CD14-positive monocyte (primary cell): ENCODE data around the gene WWC1. TPM values are rescaled to one million over a fixed set of nuclear protein-coding genes. Genes with fewer than 3 reads are reported as not detected.

Source experiments
- DNase-seq, 3 donors: peaks; one replicate each; pipeline ENCODE4 v3.0.0-alpha.2; 2011 to 2022
- H2AFZ ChIP-seq: 2 replicates; pipeline ENCODE4 v1.6.0; 2012; ENCODE audit warnings: mild to moderate bottlenecking, low read depth, low read length, inconsistent platforms; ENCODE audit not compliant: insufficient read depth, poor library complexity, severe bottlenecking
- H3K27ac ChIP-seq, 2 donors: 1 replicate in 1 of 2; 2 replicates in 1 of 2; pipeline ENCODE4 v1.5.1; 2012 to 2013; ENCODE audit warnings: low read length in 2 of 2, control low read depth in 1 of 2, inconsistent platforms in 1 of 2, low read depth in 1 of 2, mild to moderate bottlenecking in 1 of 2
- H3K27me3 ChIP-seq, 2 donors: one replicate each; pipeline versions ENCODE4 v1.6.0 to v1.6.1; 2011 to 2013; ENCODE audit warnings: low read length in 2 of 2; ENCODE audit not compliant: control insufficient read depth in 2 of 2, insufficient read depth in 2 of 2
- H3K36me3 ChIP-seq, 2 donors: replicated peaks in 1 of 2; 1 replicate in 1 of 2; 2 replicates in 1 of 2; pipeline versions ENCODE4 v1.5.1 to v1.6.1; 2012 to 2013; ENCODE audit warnings: low read length in 2 of 2, control low read depth in 1 of 2, inconsistent platforms in 1 of 2, mild to moderate bottlenecking in 1 of 2; ENCODE audit not compliant: insufficient read depth in 2 of 2, control insufficient read depth in 1 of 2
- H3K4me1 ChIP-seq, 2 donors: 1 replicate in 1 of 2; 2 replicates in 1 of 2; pipeline versions ENCODE4 v1.5.1 to v1.6.1; 2012 to 2013; ENCODE audit warnings: low read length in 2 of 2, control low read depth in 1 of 2, inconsistent platforms in 1 of 2, mild to moderate bottlenecking in 1 of 2, moderate library complexity in 1 of 2; ENCODE audit not compliant: insufficient read depth in 2 of 2, control insufficient read depth in 1 of 2
- H3K4me2 ChIP-seq: replicated peaks from 2 replicates; pipeline ENCODE3; 2012; ENCODE audit warnings: low read length, moderate library complexity, mild to moderate bottlenecking; ENCODE audit not compliant: poor library complexity, severe bottlenecking; ENCODE audit errors: extremely low read depth
- H3K4me3 ChIP-seq, 3 experiments: fragments of 200-600 bp in 1 of 3; sonication (generic) in 1 of 3; replicated peaks in 1 of 3; 1 replicate in 2 of 3; 2 replicates in 1 of 3; pipeline ENCODE4 v1.5.1; 2011 to 2013; ENCODE audit warnings: low read length in 3 of 3, mild to moderate bottlenecking in 3 of 3, control low read depth in 2 of 3, low read depth in 2 of 3, inconsistent platforms in 1 of 3, moderate library complexity in 1 of 3
- H3K79me2 ChIP-seq: 2 replicates; pipeline ENCODE4 v1.6.0; 2012; ENCODE audit warnings: mild to moderate bottlenecking, control low read depth, inconsistent platforms, low read length, moderate library complexity; ENCODE audit not compliant: insufficient read depth
- H3K9ac ChIP-seq: 2 replicates; pipeline ENCODE4 v1.6.0; 2017; ENCODE audit warnings: low read length, mild to moderate bottlenecking; ENCODE audit not compliant: insufficient read depth, poor library complexity, severe bottlenecking
- H3K9me3 ChIP-seq, 2 donors: replicated peaks in 1 of 2; 1 replicate in 1 of 2; 2 replicates in 1 of 2; pipeline versions ENCODE4 v1.5.1 to v1.6.1; 2012 to 2013; ENCODE audit warnings: low read length in 2 of 2, control low read depth in 1 of 2; ENCODE audit not compliant: control insufficient read depth in 1 of 2, insufficient read depth in 1 of 2
- H4K20me1 ChIP-seq: 2 replicates; pipeline ENCODE4 v1.6.0; 2012; ENCODE audit warnings: mild to moderate bottlenecking, low read length, control low read depth, moderate library complexity; ENCODE audit not compliant: insufficient read depth
- H3K27ac Mint-ChIP-seq, 7 donors: one replicate each; pipeline ENCODE4 v1.8.0; 2020; ENCODE audit warnings: mild to moderate bottlenecking in 7 of 7, mixed read lengths in 7 of 7, moderate library complexity in 6 of 7, inconsistent platforms in 2 of 7
- H3K27me3 Mint-ChIP-seq, 3 donors: one replicate each; pipeline ENCODE4 v1.8.0; 2021 to 2022; ENCODE audit warnings: low read depth in 3 of 3, mild to moderate bottlenecking in 3 of 3, mixed read lengths in 3 of 3, moderate library complexity in 3 of 3, inconsistent platforms in 1 of 3
- H3K36me3 Mint-ChIP-seq, 2 donors: one replicate each; pipeline ENCODE4 v1.8.0; 2020; ENCODE audit warnings: mixed read lengths in 2 of 2, inconsistent platforms in 1 of 2, mild to moderate bottlenecking in 1 of 2
- H3K4me1 Mint-ChIP-seq: one replicate; pipeline ENCODE4 v1.8.0; 2020; ENCODE audit warnings: mild to moderate bottlenecking, mixed read lengths
- H3K4me3 Mint-ChIP-seq, 2 donors: one replicate each; pipeline ENCODE4 v1.8.0; 2020; ENCODE audit warnings: mild to moderate bottlenecking in 2 of 2, mixed read lengths in 2 of 2, moderate library complexity in 1 of 2
- H3K9me3 Mint-ChIP-seq, 7 donors: one replicate each; pipeline ENCODE4 v1.8.0; 2020 to 2022; ENCODE audit warnings: mixed read lengths in 7 of 7, mild to moderate bottlenecking in 6 of 7, moderate library complexity in 6 of 7, inconsistent platforms in 2 of 7
- WGBS: methylation state at CpG from one replicate; pipeline ENCODE4 v1.1.5; 2013; ENCODE audit warnings: missing lambda C conversion rate; ENCODE audit not compliant: insufficient coverage; 5-methylcytosine and 5-hydroxymethylcytosine counted together
- intact Hi-C, 2 donors: fragments of 100-400 bp; cut with micrococcal nuclease; formaldehyde crosslinking; loops; one replicate each; pipeline versions ENCODE4 v1.15.0 to v1.15.1; 2023
- polyA plus RNA-seq, 3 donors: library from polyadenylated mRNA; depleted of rRNA in 1 of 3; unstranded in 2 of 3; stranded (reverse) in 1 of 3; fragments of 300-500 nt in 2 of 3; fragments of >200 nt in 1 of 3; fragmentation: Illumina TruSeq in 2 of 3; gene quantifications; 1 replicate in 2 of 3; 2 replicates in 1 of 3; pipeline ENCODE4 v1.2.3, GENCODE V29; 2012 to 2021
- TF ChIP-seq, protein P1 (sequence below): fragments of 200-600 bp; IDR thresholded peaks from one replicate; pipeline ENCODE4 v1.8.0; 2022; ENCODE audit warnings: antibody characterized with exemption, mild to moderate bottlenecking

The WWC1 gene
- polyA plus RNA-seq, 3 donors = not detected

DNA sequence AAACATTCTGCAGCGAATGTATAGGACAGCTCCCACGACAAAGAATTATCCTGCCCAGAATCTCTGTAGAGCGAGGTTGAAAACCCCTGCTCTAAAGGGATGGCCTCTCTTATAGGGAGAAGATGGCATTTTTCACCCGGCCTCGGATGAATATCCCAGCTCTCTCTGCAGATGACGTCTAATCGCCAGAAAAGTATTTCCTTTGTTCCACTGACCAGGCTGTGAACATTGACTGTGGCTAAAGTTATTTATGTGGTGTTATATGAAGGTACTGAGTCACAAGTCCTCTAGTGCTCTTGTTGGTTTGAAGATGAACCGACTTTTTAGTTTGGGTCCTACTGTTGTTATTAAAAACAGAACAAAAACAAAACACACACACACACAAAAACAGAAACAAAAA is 177.4 kb downstream of the WWC1 start:
- Histone ChIP-seq H3K4me3 (no peak overlapping the region), H4K20me1 (no peaks in the 10 kb centered on the region), H3K9me3 (no peaks in the 10 kb centered on the region), H3K4me2 (no peak overlapping the region), H3K9ac (no peak overlapping the region), H3K27me3 (no peaks in the 10 kb centered on the region), H3K79me2 (no peaks in the 10 kb centered on the region), H3K27ac (no peak overlapping the region), H3K4me1 (no peaks in the 10 kb centered on the region), H3K36me3 (no peaks in the 10 kb centered on the region), H2AFZ (no peak overlapping the region)
- DNase-seq = no peak
- no peaks in the 10 kb centered on the region for H3K9me3 Mint-ChIP-seq
- H3K36me3 Mint-ChIP-seq = no peaks in the 10 kb centered on the region
- no peaks in the 10 kb centered on the region for H3K4me1 Mint-ChIP-seq
- H3K27me3 Mint-ChIP-seq = peaks cover 0 to 3% (median 1%) of the 10 kb centered on the region in 3 donors
- TF ChIP-seq, protein P1, sequence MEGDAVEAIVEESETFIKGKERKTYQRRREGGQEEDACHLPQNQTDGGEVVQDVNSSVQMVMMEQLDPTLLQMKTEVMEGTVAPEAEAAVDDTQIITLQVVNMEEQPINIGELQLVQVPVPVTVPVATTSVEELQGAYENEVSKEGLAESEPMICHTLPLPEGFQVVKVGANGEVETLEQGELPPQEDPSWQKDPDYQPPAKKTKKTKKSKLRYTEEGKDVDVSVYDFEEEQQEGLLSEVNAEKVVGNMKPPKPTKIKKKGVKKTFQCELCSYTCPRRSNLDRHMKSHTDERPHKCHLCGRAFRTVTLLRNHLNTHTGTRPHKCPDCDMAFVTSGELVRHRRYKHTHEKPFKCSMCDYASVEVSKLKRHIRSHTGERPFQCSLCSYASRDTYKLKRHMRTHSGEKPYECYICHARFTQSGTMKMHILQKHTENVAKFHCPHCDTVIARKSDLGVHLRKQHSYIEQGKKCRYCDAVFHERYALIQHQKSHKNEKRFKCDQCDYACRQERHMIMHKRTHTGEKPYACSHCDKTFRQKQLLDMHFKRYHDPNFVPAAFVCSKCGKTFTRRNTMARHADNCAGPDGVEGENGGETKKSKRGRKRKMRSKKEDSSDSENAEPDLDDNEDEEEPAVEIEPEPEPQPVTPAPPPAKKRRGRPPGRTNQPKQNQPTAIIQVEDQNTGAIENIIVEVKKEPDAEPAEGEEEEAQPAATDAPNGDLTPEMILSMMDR = no peak
- H3K4me3 Mint-ChIP-seq = no peak overlapping the region
- WGBS = 97% methylated on average over 7 of the region's 8 CpGs
- no peak overlapping the region for H3K27ac Mint-ChIP-seq
- intact Hi-C loops = no loop called here

DNA sequence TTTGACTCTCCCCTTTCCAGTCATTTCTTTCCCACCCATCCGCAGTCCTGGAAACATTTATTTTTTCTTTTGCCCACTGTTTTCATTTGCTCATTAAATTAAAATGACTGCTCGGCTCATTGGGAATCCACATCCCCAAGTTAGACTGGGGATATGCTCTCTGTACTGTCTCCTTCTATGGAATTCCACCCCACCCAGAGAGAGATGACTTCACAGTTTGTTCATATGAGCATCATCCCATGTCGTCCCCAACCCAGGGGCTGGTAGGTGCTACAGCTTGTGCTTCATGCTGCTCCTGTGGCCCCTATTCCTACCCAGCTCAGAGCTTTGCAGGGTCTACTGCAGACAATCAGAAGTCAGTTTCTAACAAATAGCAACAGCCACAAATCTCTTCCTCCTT is 178.4 kb downstream of the WWC1 start:
- intact Hi-C loops = no loop called here
- Histone ChIP-seq H2AFZ (no peak overlapping the region), H3K9me3 (no peaks in the 10 kb centered on the region), H3K79me2 (no peaks in the 10 kb centered on the region), H4K20me1 (no peaks in the 10 kb centered on the region), H3K9ac (no peak overlapping the region), H3K4me2 (no peak overlapping the region), H3K4me3 (no peak overlapping the region), H3K4me1 (no peaks in the 10 kb centered on the region), H3K36me3 (no peaks in the 10 kb centered on the region), H3K27ac (no peak overlapping the region), H3K27me3 (no peaks in the 10 kb centered on the region)
- DNase-seq = no peak
- WGBS = 95% methylated on average over 2 of the region's 3 CpGs
- TF ChIP-seq, protein P1 = no peak
- Mint-ChIP-seq H3K27me3 (peaks cover 0 to 1% (median 1%) of the 10 kb centered on the region in 3 donors), H3K4me1 (no peaks in the 10 kb centered on the region), H3K4me3 (no peak overlapping the region), H3K36me3 (no peaks in the 10 kb centered on the region), H3K27ac (no peak overlapping the region), H3K9me3 (no peaks in the 10 kb centered on the region)
